NCI-H1930 (cell line): ENCODE results near the gene FAM151B.

Experiments
- DNase-seq, 2 experiments: peaks; one replicate each; lab custom pipeline; 2025; lab: John Stamatoyannopoulos, UW

The FAM151B gene

GRCh38 chr5:80588858-80589540 is 101.1 kb downstream of the FAM151B start:
- DNase-seq, result no peak

- no peak for DNase-seq
Measured at GRCh38 chr5:80590766-80591165, 102.9 kb downstream of the FAM151B start.

DNA sequence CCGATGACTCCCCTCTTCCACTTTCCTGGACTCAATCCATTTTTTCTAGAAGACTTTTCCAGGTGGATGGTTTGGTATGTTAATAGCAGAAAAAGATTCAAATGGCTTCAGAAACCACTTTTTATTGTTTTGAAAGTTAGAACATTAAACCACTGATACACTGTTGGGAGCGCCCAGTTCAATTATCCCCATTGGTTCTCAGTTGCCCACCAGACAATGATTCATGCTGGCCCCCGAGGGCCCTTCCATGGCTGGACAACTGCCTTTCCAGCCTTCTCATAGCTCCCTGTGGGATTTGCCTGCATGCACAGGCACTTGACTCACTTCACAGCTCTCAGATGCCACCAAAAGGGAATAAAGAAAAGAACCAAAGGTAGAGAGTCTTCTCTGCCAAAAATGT is 103.5 kb downstream of the FAM151B start:
- DNase-seq, result no peak

- DNase-seq, result no peak
Measured at GRCh38 chr5:80592105-80592504, 104.2 kb downstream of the FAM151B start.
